Measurements from ENCODE around the gene LRRN4CL. TPM values are rescaled to one million over a fixed set of nuclear protein-coding genes. Genes with fewer than 3 reads are reported as not detected.

Gene LRRN4CL
- total and polyA plus RNA-seq, 9 of the 15 experiments (the other 6 are each of a cell fraction or from before 2014, with no cell fraction given) = 0.03 to 0.11 (median 0.05) TPM; not detected in 4

GRCh38 chr11:62678770-62679696 lies 10.3 kb downstream of the LRRN4CL start, which contains the start of gene UBXN1 (continued):
- peak; percentile 92 for TF ChIP-seq ETV1 (tag; conservative IDR thresholded peaks at IDR 0.05; ENCODE audit: low read depth)
- no peak; the same call in 1 of the 2 replicates for TF ChIP-seq EP300 (IDR thresholded peaks at IDR 0.05; ENCODE audit: low read length)
- no peak for TF ChIP-seq ZNF668 (CRISPR knock-in tag; IDR thresholded peaks at IDR 0.05)
- peak; percentile 89 for TF ChIP-seq GABPB1 (CRISPR knock-in tag; IDR thresholded peaks at IDR 0.05)
- TF ChIP-seq ZNF444 (CRISPR knock-in tag; IDR thresholded peaks at IDR 0.05) = no peak
- TF ChIP-seq ZNF584 (CRISPR knock-in tag; IDR thresholded peaks at IDR 0.05; ENCODE audit: low read depth) = no peak
- TF ChIP-seq VEZF1 (CRISPR knock-in tag; IDR thresholded peaks at IDR 0.05) = no peak
- TF ChIP-seq MBD2 (IDR thresholded peaks at IDR 0.05; ENCODE audit: borderline replicate concordance, low read depth) = peak; percentile 74
- peak; percentile 75 for TF ChIP-seq POLR2AphosphoS5 (IDR thresholded peaks at IDR 0.05; ENCODE audit: control insufficient read depth, insufficient read depth, low read depth, low read length)
- TF ChIP-seq CBX5 (IDR thresholded peaks at IDR 0.05; ENCODE audit: borderline replicate concordance, low read depth) = no peak
- no peak for TF ChIP-seq ELF4 (CRISPR knock-in tag; IDR thresholded peaks at IDR 0.05)
- TF ChIP-seq ZNF57 (CRISPR knock-in tag; IDR thresholded peaks at IDR 0.05) = no peak
- no peak for TF ChIP-seq MAFG (tag; conservative IDR thresholded peaks at IDR 0.05)
- peak; percentile 37; the same call in 1 of the 2 replicates for TF ChIP-seq TAF7 (tag; IDR thresholded peaks at IDR 0.05)
- 0 out of 2 replicates have a peak, but pooled peaks have one; percentile 56 for TF ChIP-seq ZBTB17 (CRISPR knock-in tag; IDR thresholded peaks at IDR 0.05)
- TF ChIP-seq, protein P1, sequence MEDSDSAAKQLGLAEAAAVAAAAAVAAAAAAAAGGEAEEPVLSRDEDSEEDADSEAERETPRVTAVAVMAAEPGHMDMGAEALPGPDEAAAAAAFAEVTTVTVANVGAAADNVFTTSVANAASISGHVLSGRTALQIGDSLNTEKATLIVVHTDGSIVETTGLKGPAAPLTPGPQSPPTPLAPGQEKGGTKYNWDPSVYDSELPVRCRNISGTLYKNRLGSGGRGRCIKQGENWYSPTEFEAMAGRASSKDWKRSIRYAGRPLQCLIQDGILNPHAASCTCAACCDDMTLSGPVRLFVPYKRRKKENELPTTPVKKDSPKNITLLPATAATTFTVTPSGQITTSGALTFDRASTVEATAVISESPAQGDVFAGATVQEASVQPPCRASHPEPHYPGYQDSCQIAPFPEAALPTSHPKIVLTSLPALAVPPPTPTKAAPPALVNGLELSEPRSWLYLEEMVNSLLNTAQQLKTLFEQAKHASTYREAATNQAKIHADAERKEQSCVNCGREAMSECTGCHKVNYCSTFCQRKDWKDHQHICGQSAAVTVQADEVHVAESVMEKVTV (CRISPR knock-in tag; IDR thresholded peaks at IDR 0.05) = no peak
- no peak for TF ChIP-seq DACH1 (IDR thresholded peaks at IDR 0.05; ENCODE audit: partially characterized antibody)
- TF ChIP-seq BRD9 (IDR thresholded peaks at IDR 0.05; ENCODE audit: low read depth, partially characterized antibody) = no peak
- TF ChIP-seq FOXJ3 (CRISPR knock-in tag; IDR thresholded peaks at IDR 0.05) = no peak
- TF ChIP-seq RFX1 (IDR thresholded peaks at IDR 0.05) = no peak
- no peak for TF ChIP-seq RBM39 (optimal IDR thresholded peaks at IDR 0.05; ENCODE audit: low read depth, low read length)
- TF ChIP-seq, protein P2, sequence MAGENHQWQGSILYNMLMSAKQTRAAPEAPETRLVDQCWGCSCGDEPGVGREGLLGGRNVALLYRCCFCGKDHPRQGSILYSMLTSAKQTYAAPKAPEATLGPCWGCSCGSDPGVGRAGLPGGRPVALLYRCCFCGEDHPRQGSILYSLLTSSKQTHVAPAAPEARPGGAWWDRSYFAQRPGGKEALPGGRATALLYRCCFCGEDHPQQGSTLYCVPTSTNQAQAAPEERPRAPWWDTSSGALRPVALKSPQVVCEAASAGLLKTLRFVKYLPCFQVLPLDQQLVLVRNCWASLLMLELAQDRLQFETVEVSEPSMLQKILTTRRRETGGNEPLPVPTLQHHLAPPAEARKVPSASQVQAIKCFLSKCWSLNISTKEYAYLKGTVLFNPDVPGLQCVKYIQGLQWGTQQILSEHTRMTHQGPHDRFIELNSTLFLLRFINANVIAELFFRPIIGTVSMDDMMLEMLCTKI (IDR thresholded peaks at IDR 0.05; ENCODE audit: partially characterized antibody) = no peak
- peak; percentile 92 for TF ChIP-seq SREBF2 (CRISPR knock-in tag; IDR thresholded peaks at IDR 0.05)
- TF ChIP-seq YY1 (IDR thresholded peaks at IDR 0.05; ENCODE audit: borderline replicate concordance in 1 of 3, control insufficient read depth in 1 of 3, extremely low read depth in 1 of 3, insufficient read depth in 3 of 3, insufficient read length in 1 of 3, insufficient replicate concordance in 2 of 3, low read depth in 1 of 3, low read length in 2 of 3) = peak in 2 of 3 experiments; percentile 40 to 67
- no peak for TF ChIP-seq ZFPM2 (CRISPR knock-in tag; IDR thresholded peaks at IDR 0.05)

All from K562 (cell line).